Measurements from ENCODE around the gene TICRR.
"Not testable (repeated sequence)": the region's sequence is repeated elsewhere in the genome, so short reads cannot be mapped to it uniquely, and the experiment has no call there.

Gene TICRR

GRCh38 chr15:89553632-89554031, 21.6 kb upstream of the TICRR start:
- Mint-ChIP-seq H3K27me3 (peaks cover 5% of the 10 kb centered on the region), H3K36me3 (no peaks in the 10 kb centered on the region), H3K4me3 (no peak overlapping the region), H3K9me3 (ENCODE audit: low read depth) (no peaks in the 10 kb centered on the region), H3K27ac (no peak overlapping the region), H3K4me1 (ENCODE audit: low read depth) (no peaks in the 10 kb centered on the region)

GRCh38 chr15:89554247-89554646, 21.0 kb upstream of the TICRR start:
- H3K27ac Mint-ChIP-seq, result no peak overlapping the region
- H3K4me1 Mint-ChIP-seq (ENCODE audit: low read depth), result no peaks in the 10 kb centered on the region
- H3K36me3 Mint-ChIP-seq, result no peaks in the 10 kb centered on the region
- H3K27me3 Mint-ChIP-seq, result peaks cover 8% of the 10 kb centered on the region
- no peaks in the 10 kb centered on the region for H3K9me3 Mint-ChIP-seq (ENCODE audit: low read depth)
- H3K4me3 Mint-ChIP-seq, result no peak overlapping the region

- Mint-ChIP-seq H3K27me3 (peaks cover 5% of the 10 kb centered on the region), H3K36me3 (no peaks in the 10 kb centered on the region), H3K4me3 (no peak overlapping the region)
Measured at GRCh38 chr15:89555768-89556167, 19.5 kb upstream of the TICRR start.

GRCh38 chr15:89556413-89557262, 18.6 kb upstream of the TICRR start:
- Mint-ChIP-seq H3K27me3 (peaks cover 5% of the 10 kb centered on the region), H3K4me3 (no peak overlapping the region), H3K4me1 (ENCODE audit: low read depth) (no peaks in the 10 kb centered on the region), H3K27ac (no peak overlapping the region), H3K36me3 (no peaks in the 10 kb centered on the region), H3K9me3 (ENCODE audit: low read depth) (no peaks in the 10 kb centered on the region)

More at GRCh38 chr15:89555768-89556167, 19.5 kb upstream of the TICRR start:
- Mint-ChIP-seq H3K27ac (no peak overlapping the region), H3K9me3 (ENCODE audit: low read depth) (no peaks in the 10 kb centered on the region), H3K4me1 (ENCODE audit: low read depth) (no peaks in the 10 kb centered on the region)

- peaks cover 5% of the 10 kb centered on the region for H3K27me3 Mint-ChIP-seq
- H3K4me1 Mint-ChIP-seq (ENCODE audit: low read depth), result no peaks in the 10 kb centered on the region
- H3K27ac Mint-ChIP-seq, result no peak overlapping the region
- no peaks in the 10 kb centered on the region for H3K9me3 Mint-ChIP-seq (ENCODE audit: low read depth)
- H3K4me3 Mint-ChIP-seq, result no peak overlapping the region
- no peaks in the 10 kb centered on the region for H3K36me3 Mint-ChIP-seq
Measured at GRCh38 chr15:89559769-89560264, 15.5 kb upstream of the TICRR start.

- H3K27ac Mint-ChIP-seq, result no peak overlapping the region
- peaks cover 2% of the 10 kb centered on the region for H3K36me3 Mint-ChIP-seq
- H3K27me3 Mint-ChIP-seq, result peaks cover 14% of the 10 kb centered on the region
- H3K4me3 Mint-ChIP-seq, result no peak overlapping the region
- H3K4me1 Mint-ChIP-seq (ENCODE audit: low read depth), result no peaks in the 10 kb centered on the region
- H3K9me3 Mint-ChIP-seq (ENCODE audit: low read depth), result no peaks in the 10 kb centered on the region
Measured at GRCh38 chr15:89566181-89566580, 9.1 kb upstream of the TICRR start.

- Mint-ChIP-seq H3K27me3 (peaks cover 15% of the 10 kb centered on the region), H3K4me3 (no peak overlapping the region), H3K4me1 (ENCODE audit: low read depth) (no peaks in the 10 kb centered on the region), H3K9me3 (ENCODE audit: low read depth) (no peaks in the 10 kb centered on the region), H3K27ac (no peak overlapping the region), H3K36me3 (peaks cover 2% of the 10 kb centered on the region)
Measured at GRCh38 chr15:89566621-89567294, 8.5 kb upstream of the TICRR start.

GRCh38 chr15:89569090-89569745, 6.1 kb upstream of the TICRR start:
- no peaks in the 10 kb centered on the region for H3K9me3 Mint-ChIP-seq (ENCODE audit: low read depth)
- H3K4me1 Mint-ChIP-seq (ENCODE audit: low read depth), result no peaks in the 10 kb centered on the region
- H3K36me3 Mint-ChIP-seq, result peaks cover 2% of the 10 kb centered on the region
- no peak overlapping the region for H3K4me3 Mint-ChIP-seq
- no peak overlapping the region for H3K27ac Mint-ChIP-seq
- H3K27me3 Mint-ChIP-seq, result peaks cover 19% of the 10 kb centered on the region

GRCh38 chr15:89575656-89576416, 567 bp downstream of the TICRR start:
- Mint-ChIP-seq H3K4me3 (peak overlapping the region; percentile 88), H3K4me1 (ENCODE audit: low read depth) (peaks cover 6% of the 10 kb centered on the region), H3K9me3 (ENCODE audit: low read depth) (no peaks in the 10 kb centered on the region), H3K27ac (no peak overlapping the region), H3K27me3 (peaks cover 5% of the 10 kb centered on the region), H3K36me3 (no peaks in the 10 kb centered on the region)

GRCh38 chr15:89576417-89576773, 1.1 kb downstream of the TICRR start:
- no peaks in the 10 kb centered on the region for H3K36me3 Mint-ChIP-seq
- peaks cover 6% of the 10 kb centered on the region for H3K4me1 Mint-ChIP-seq (ENCODE audit: low read depth)
- H3K9me3 Mint-ChIP-seq (ENCODE audit: low read depth), result no peaks in the 10 kb centered on the region
- H3K4me3 Mint-ChIP-seq, result peak overlapping the region; percentile 88
- no peak overlapping the region for H3K27ac Mint-ChIP-seq
- H3K27me3 Mint-ChIP-seq, result peaks cover 5% of the 10 kb centered on the region

- Mint-ChIP-seq H3K27ac (no peak overlapping the region), H3K4me3 (no peak overlapping the region)
Measured at GRCh38 chr15:89577776-89578115, 2.5 kb downstream of the TICRR start.

GRCh38 chr15:89578146-89578545, 2.9 kb downstream of the TICRR start:
- Mint-ChIP-seq H3K36me3 (no peaks in the 10 kb centered on the region), H3K27me3 (no peaks in the 10 kb centered on the region), H3K9me3 (ENCODE audit: low read depth) (no peaks in the 10 kb centered on the region), H3K4me3 (no peak overlapping the region), H3K27ac (no peak overlapping the region), H3K4me1 (ENCODE audit: low read depth) (peaks cover 6% of the 10 kb centered on the region)

More at GRCh38 chr15:89577776-89578115, 2.5 kb downstream of the TICRR start:
- peaks cover 6% of the 10 kb centered on the region for H3K4me1 Mint-ChIP-seq (ENCODE audit: low read depth)
- H3K36me3 Mint-ChIP-seq, result no peaks in the 10 kb centered on the region
- H3K9me3 Mint-ChIP-seq (ENCODE audit: low read depth), result no peaks in the 10 kb centered on the region
- no peaks in the 10 kb centered on the region for H3K27me3 Mint-ChIP-seq

GRCh38 chr15:89580747-89581146, 5.5 kb downstream of the TICRR start:
- not testable (repeated sequence) for H3K4me1 Mint-ChIP-seq (ENCODE audit: low read depth); H3K36me3 Mint-ChIP-seq

GRCh38 chr15:89586651-89587050, 11.4 kb downstream of the TICRR start:
- no peak overlapping the region for H3K4me3 Mint-ChIP-seq
- H3K36me3 Mint-ChIP-seq, result peaks cover 3% of the 10 kb centered on the region
- H3K4me1 Mint-ChIP-seq (ENCODE audit: low read depth), result no peaks in the 10 kb centered on the region
- H3K27ac Mint-ChIP-seq, result no peak overlapping the region
- no peaks in the 10 kb centered on the region for H3K9me3 Mint-ChIP-seq (ENCODE audit: low read depth)
- no peaks in the 10 kb centered on the region for H3K27me3 Mint-ChIP-seq

More at GRCh38 chr15:89580747-89581146, 5.5 kb downstream of the TICRR start:
- not testable (repeated sequence) for H3K9me3 Mint-ChIP-seq (ENCODE audit: low read depth); H3K27me3 Mint-ChIP-seq; H3K4me3 Mint-ChIP-seq; H3K27ac Mint-ChIP-seq
